GM23248 (cell line): ENCODE data around the gene ABCA3.

Source experiments
- EZH2 ChIP-seq: fragments of 200-600 bp; sonication (generic); IDR thresholded peaks from 2 replicates; pipeline ENCODE4 v1.6.1; 2018; ENCODE audit warnings: antibody characterized with exemption, mild to moderate bottlenecking; ENCODE audit not compliant: insufficient read depth, poor library complexity, severe bottlenecking
- EZH2phosphoT487 ChIP-seq: fragments of 200-600 bp; sonication (generic); IDR thresholded peaks from 2 replicates; pipeline ENCODE4 v1.6.1; 2018; ENCODE audit warnings: antibody characterized with exemption, moderate library complexity, mild to moderate bottlenecking, low read depth; ENCODE audit not compliant: insufficient read depth

- no peak for TF ChIP-seq EZH2phosphoT487
- TF ChIP-seq EZH2 = no peak
Measured at GRCh38 chr16:2237493-2238149, 102.9 kb downstream of the ABCA3 start.
